Ovary (tissue), 9 donors: ENCODE data around the gene LRIG1. TPM values are rescaled to one million over a fixed set of nuclear protein-coding genes. Genes with fewer than 3 reads are reported as not detected.

Source experiments
- DNase-seq, 5 donors: peaks; one replicate each; pipeline ENCODE4 v3.0.0-alpha.2; 2019 to 2020
- H3K27ac ChIP-seq, 2 donors: fragments of 200-600 bp; one replicate each; pipeline versions ENCODE4 v1.5.1 to v1.8.0; 2019 to 2022
- H3K27me3 ChIP-seq: fragments of 200-600 bp; one replicate; pipeline ENCODE4 v1.8.0; 2022
- H3K36me3 ChIP-seq: fragments of 200-600 bp; sonication (generic); one replicate; pipeline ENCODE4 v1.5.1; 2019
- H3K4me1 ChIP-seq: one replicate; pipeline ENCODE4 v1.8.1; 2013; ENCODE audit warnings: mild to moderate bottlenecking, moderate library complexity; ENCODE audit not compliant: insufficient read depth
- H3K4me3 ChIP-seq: fragments of 200-600 bp; sonication (generic); one replicate; pipeline ENCODE4 v1.5.1; 2017
- H3K9me3 ChIP-seq, 2 donors: fragments of 200-600 bp in 1 of 2; sonication (generic) in 1 of 2; one replicate each; pipeline versions ENCODE4 v1.5.1 to v1.8.1; 2013 to 2019; ENCODE audit warnings: mild to moderate bottlenecking in 1 of 2, moderate library complexity in 1 of 2
- CTCF ChIP-seq, 3 donors: fragments of 450-650 bp in 2 of 3; fragments of 200-600 bp in 1 of 3; IDR thresholded peaks; one replicate each; pipeline versions ENCODE4 v1.5.1 to v1.8.0; 2016 to 2022; ENCODE audit warnings: antibody characterized with exemption in 3 of 3, mild to moderate bottlenecking in 1 of 3
- EP300 ChIP-seq: sonication (generic); formaldehyde crosslinking; IDR thresholded peaks from one replicate; pipeline ENCODE4 v1.6.1; 2017; ENCODE audit warnings: antibody characterized with exemption
- POLR2A ChIP-seq: fragments of 450-650 bp; IDR thresholded peaks from one replicate; pipeline ENCODE4 v1.6.1; 2017; ENCODE audit warnings: antibody characterized with exemption, mild to moderate bottlenecking, moderate library complexity
- WGBS, 3 donors: extraction: QIAGEN DNeasy Blood & Tissue Kit in 1 of 3; methylation state at CpG; one replicate each; pipeline versions ENCODE4 v1.1.5 to v1.1.7; 2013 to 2017; 5-methylcytosine and 5-hydroxymethylcytosine counted together
- intact Hi-C, 4 donors: fragments of 100-400 bp; cut with DNase I; formaldehyde crosslinking; loops; one replicate each; pipeline versions ENCODE4 v1.11.0 to v1.15.1; 2022 to 2023
- polyA plus RNA-seq, 2 donors: library from polyadenylated mRNA; stranded (reverse); fragments of 200-250 nt in 1 of 2; fragments of 350-450 nt in 1 of 2; fragmentation: Illumina TruSeq in 1 of 2; extraction: RNeasy Lipid Tissue Mini Kit (QIAGEN cat#74804) in 1 of 2; gene quantifications; one replicate each; pipeline ENCODE4 v1.2.3, GENCODE V29; 2013 to 2014
- total RNA-seq, 7 donors: library from RNA; depleted of rRNA in 2 of 7; stranded (reverse); fragments of >200 nt in 2 of 7; fragmentation: NEBNext Ultra II Directional in 3 of 7; extraction: Animal tissue kit (Norgen Biotek cat#: 25700) in 3 of 7; gene quantifications; one replicate each; pipeline versions ENCODE4 v1.1.0 to v1.2.4, GENCODE V29; 2016 to 2023
- donor health status: DM: no; HTN: no; CAD: no; lungs with moderate emphysema.
- donor health status: DM: no; HTN: no; CAD: no.
- donor health status: Bipolar disorder and iron deficiency.
- donor health status: DM: yes; HTN: yes; CAD: no.
- donor health status: DM: no; HTN: no; CAD: no.
- donor health status: DM: yes; HTN: yes; CAD: no.

LRIG1 gene
- total and polyA plus RNA-seq, 9 donors: 29.1 to 64.8 (median 42.6) TPM

GRCh38 chr3:66507423-66508260 lies 6.8 kb upstream of the LRIG1 start:
- Histone ChIP-seq H3K9me3 (no peaks in the 10 kb centered on the region), H3K36me3 (no peaks in the 10 kb centered on the region), H3K27ac (no peak overlapping the region), H3K4me1 (peaks cover 2% of the 10 kb centered on the region), H3K4me3 (no peak overlapping the region), H3K27me3 (no peaks in the 10 kb centered on the region)
- no peak for DNase-seq
- intact Hi-C loops: loop anchor here in 1 of 4 donors (10.0 kb wide), 1 partner anchor 307 kb away; no protein-coding TSS in a partner anchor
- 91 to 94% (median 93%) methylated on average over 8 of the region's 8 CpGs for WGBS, 3 donors
- TF ChIP-seq CTCF (IDR thresholded peaks at IDR 0.05) (no peak), POLR2A (no peak), EP300 (no peak)

- Histone ChIP-seq H3K4me3 (no peak overlapping the region), H3K27ac (no peak overlapping the region)
- intact Hi-C loops: loop anchor here in 1 of 4 donors (10.0 kb wide), 1 partner anchor 309 kb away; no protein-coding TSS in a partner anchor
Measured at GRCh38 chr3:66506154-66506553, 5.3 kb upstream of the LRIG1 start.

GRCh38 chr3:66504850-66505641 lies 4.2 kb upstream of the LRIG1 start:
- TF ChIP-seq POLR2A (no peak), CTCF (IDR thresholded peaks at IDR 0.05) (no peak)
- WGBS, 3 donors: 47 to 63% (median 53%) methylated on average over 7 of the region's 7 CpGs
- Histone ChIP-seq H3K4me1 (peaks cover 2% of the 10 kb centered on the region), H3K36me3 (no peaks in the 10 kb centered on the region), H3K9me3 (no peaks in the 10 kb centered on the region), H3K4me3 (no peak overlapping the region), H3K27me3 (no peaks in the 10 kb centered on the region), H3K27ac (no peak overlapping the region)
- intact Hi-C loops: loop anchor here in 1 of 4 donors (10.0 kb wide), 1 partner anchor 310 kb away; no protein-coding TSS in a partner anchor
- no peak for DNase-seq

More at GRCh38 chr3:66506154-66506553, 5.3 kb upstream of the LRIG1 start:
- Histone ChIP-seq H3K9me3 (no peaks in the 10 kb centered on the region), H3K27me3 (no peaks in the 10 kb centered on the region), H3K4me1 (peaks cover 2% of the 10 kb centered on the region), H3K36me3 (no peaks in the 10 kb centered on the region)
- no peak for TF ChIP-seq POLR2A
- TF ChIP-seq EP300: no peak
- no peak for TF ChIP-seq CTCF (IDR thresholded peaks at IDR 0.05)
- WGBS, 3 donors: 93 to 98% (median 95%) methylated on average over 6 of the region's 6 CpGs
- DNase-seq: no peak

- Histone ChIP-seq H3K27me3 (no peaks in the 10 kb centered on the region), H3K36me3 (no peaks in the 10 kb centered on the region), H3K9me3 (no peaks in the 10 kb centered on the region), H3K4me3 (no peak overlapping the region), H3K27ac (no peak overlapping the region), H3K4me1 (peaks cover 3% of the 10 kb centered on the region)
- TF ChIP-seq CTCF (IDR thresholded peaks at IDR 0.05) (no peak), POLR2A (no peak), EP300 (no peak)
- intact Hi-C loops: loop anchor here in 1 of 4 donors (10.0 kb wide), 1 partner anchor 312 kb away; no protein-coding TSS in a partner anchor
- DNase-seq: no peak
- WGBS, 3 donors: 75 to 81% (median 76%) methylated on average over 2 of the region's 2 CpGs
Measured at GRCh38 chr3:66502981-66503380, 2.2 kb upstream of the LRIG1 start.
